NCI-H128 (cell line): Measurements from ENCODE around the gene OR6B3.
A peak's percentile ranks its signal among the peaks of the same experiment; 100 is the strongest.

Source experiments
- DNase-seq: peaks from one replicate; lab custom pipeline; 2025; ENCODE audit not compliant: unreplicated experiment; lab: John Stamatoyannopoulos, UW

Gene OR6B3

GRCh38 chr2:240053173-240054155 is at the start of gene OR6B3:
TSS of gene OR6B3 (minus strand) at chr2:240053521.
- no peak for DNase-seq

- DNase-seq = no peak
Observed at GRCh38 chr2:240098349-240098748, 45.0 kb upstream of the OR6B3 start.

DNA sequence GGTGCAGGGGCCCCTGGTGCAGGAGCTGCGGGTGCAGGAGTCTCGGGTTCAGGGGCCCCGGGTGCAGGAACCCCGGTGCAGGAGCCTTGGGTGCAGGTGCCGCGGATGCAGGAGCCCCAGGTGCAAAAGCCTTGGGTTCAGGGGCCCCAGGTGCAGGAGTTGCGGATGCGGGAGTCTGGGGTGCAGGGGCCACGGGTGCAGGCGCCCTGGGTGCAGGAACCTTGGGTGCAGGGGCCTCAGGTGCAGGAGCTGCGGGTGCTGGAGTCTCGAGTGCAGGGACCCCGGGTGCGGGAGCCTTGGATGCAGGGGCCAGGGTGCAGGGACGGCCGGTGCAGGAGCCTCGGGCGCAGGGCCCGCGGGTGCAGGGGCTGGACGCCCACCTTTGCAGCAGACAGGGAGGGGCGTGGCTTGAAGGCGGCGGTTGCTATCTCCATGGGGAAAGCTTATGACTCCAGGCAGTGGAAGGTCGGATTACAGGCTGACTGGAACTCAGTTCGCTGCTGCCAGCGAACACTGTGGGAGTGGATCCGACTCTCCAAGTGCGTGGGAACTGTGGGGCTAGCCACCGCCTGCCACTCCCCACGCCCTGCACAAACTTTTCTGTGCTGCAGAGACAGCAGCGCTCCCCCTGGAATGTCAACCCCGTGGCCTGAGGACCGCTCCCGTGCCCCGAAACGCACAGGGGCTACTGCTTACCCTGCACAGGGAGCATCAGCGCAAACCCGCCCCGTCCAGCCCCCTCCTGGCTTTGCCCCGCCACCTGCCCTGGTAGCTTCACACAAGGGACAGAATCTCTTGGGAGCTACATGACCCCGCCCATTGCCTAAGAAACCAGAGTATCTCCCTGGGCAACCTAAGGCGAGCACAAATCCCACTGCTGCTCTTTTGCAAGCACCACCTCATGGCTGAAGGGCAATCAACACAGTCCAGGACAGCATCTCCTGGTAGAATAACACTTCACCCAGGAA is 42.5 kb upstream of the OR6B3 start:
- no peak for DNase-seq

DNA sequence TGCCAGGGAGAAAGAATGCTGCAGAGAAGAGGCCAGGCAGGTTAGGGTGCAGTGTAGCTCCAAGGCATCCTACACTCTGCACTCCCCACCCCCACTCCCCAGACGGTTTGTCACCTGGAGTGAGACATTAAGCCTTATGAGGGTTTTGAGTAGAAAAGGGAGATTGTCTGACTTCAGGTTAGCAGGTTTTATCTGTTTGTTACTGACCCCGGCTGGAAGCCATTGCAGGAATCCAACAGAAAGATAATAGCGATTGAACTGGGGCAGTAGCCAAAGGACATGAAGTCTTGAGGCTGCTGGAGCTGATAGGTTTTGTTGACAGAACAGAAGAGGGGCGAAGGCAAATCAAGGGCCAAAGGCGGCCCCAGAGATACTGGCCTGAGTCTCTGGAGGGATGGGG is 36.0 kb upstream of the OR6B3 start:
- no peak for DNase-seq

DNA sequence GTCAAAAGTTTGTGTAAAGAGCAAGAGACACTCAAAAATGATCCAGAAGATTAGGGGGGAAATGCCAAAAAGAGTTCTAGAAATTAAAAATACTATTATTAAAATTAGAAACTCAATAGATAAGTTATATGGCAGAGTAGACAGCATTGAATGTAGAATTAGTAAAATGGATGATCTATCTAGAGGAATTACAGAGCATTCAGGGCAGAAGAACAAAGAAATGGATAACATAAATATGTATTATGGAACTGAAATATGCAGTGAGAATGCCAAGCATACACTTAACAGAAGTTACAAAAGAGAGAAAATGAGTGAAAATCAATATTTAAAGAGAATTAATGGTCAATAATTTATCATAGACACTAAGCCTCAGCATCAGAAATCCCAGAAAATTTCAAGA is 33.2 kb upstream of the OR6B3 start:
- no peak for DNase-seq

- no peak for DNase-seq
Observed at GRCh38 chr2:240078631-240079030, 25.3 kb upstream of the OR6B3 start.

GRCh38 chr2:240077442-240077841 is 24.1 kb upstream of the OR6B3 start:
- no peak for DNase-seq

DNA sequence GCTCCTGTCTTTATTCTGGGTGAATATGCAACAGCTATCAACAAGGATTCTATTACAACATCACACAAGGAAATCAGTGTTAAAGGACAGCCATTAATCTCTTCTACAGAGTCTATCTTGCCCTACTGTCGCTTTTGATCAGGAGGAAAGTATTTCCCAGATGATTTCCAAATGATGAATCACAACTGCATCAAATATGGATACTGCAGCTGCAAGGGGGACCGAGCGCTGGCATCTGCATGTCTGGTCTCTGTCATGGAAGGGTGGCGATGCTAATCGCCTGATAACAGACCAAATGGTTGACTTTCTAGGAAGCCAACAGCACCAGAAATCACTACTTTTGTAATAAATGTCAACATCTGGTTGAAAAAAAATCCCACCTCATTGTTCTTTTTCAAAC is 21.2 kb upstream of the OR6B3 start:
- no peak for DNase-seq

- no peak for DNase-seq
Observed at GRCh38 chr2:240070907-240071306, 17.6 kb upstream of the OR6B3 start.

- DNase-seq = no peak
Observed at GRCh38 chr2:240069829-240070228, 16.5 kb upstream of the OR6B3 start.

DNA sequence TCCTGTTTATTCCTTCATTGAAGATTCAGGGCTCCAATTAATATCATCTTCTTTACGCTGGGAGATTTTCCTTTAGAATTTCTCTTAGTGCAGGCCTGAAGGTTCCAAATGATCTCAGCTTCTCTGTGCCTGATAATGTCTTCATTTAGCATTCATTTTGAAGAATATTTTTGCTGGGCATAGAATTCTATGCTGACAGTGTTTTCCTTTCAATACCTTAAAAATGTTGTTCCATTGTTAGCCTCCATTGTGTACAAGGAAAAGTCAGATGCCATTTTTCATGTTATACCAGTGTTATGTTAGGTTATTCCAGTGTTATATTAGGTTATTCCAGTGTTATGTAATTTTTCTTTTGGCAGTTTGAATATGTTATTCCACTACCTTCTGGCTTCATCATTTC is 14.9 kb upstream of the OR6B3 start:
- DNase-seq = no peak

DNA sequence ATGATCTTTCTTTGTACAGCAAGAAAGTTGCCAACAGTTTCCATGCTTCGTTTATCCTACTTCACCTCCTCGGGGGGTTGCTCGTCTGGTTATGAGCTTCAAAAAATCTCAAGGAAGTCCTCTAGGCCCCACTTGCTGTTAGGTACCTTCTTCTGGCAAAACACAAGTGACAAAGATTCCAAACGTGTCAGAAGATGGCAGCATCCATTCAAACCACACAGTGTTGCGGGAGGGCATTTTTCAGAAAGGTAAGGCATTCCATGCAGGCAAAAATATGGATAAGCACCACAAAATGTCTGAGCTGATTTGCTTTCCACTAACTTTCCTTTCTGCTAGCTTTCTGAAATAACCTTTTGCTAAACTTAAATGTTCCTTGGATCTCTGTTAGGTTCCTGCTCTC is 13.2 kb upstream of the OR6B3 start:
- no peak for DNase-seq

DNA sequence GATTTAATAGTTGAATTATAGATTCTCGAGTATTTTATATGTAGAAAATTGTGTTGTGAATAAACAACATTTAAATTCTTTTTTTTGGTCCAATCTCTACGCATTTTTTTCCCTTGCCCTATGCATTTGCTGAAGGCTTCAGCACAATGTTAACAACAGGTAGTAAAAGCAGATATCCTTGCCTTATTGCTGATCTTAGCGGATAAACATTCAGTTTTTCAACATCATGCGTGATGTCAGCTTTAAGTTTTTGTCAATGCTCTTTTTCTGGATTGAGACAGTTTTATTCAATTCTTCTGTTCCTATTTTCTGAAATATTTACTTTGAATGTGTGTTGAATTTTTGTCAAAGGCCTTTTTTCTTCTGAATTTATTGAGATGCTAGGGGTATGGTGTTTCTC is 11.6 kb upstream of the OR6B3 start:
- no peak for DNase-seq

DNA sequence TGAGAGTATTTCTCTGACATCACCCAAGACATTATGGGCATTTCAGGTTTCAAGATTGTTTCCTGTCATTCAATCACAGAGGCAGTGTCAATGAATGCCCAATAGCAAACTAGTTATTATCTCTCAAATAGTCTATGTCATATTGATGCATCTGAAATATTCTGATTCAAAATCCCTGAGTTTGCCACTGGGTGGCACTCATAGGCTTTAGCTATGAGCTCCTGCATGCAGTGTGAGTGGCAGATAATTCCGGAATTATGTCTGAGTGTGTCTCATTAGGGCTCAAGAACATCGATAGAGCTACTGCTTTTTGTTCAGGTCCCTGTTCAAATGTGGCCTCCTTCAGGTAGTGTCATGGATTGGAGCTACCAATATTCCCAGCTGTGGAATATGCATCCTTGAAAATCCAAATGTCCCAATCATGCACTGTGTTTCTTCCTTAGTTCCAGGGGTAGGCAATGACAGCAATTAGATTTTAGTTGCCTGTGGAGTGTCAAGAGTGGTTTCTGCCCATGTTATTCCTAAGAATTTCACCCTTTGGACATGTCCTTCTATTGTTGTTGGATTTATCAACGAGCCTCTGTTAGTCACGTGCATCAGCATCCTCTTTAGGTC is 7.8 kb upstream of the OR6B3 start:
- DNase-seq = peak; percentile 30

GRCh38 chr2:240056678-240057077 is 3.4 kb upstream of the OR6B3 start:
- DNase-seq = no peak

DNA sequence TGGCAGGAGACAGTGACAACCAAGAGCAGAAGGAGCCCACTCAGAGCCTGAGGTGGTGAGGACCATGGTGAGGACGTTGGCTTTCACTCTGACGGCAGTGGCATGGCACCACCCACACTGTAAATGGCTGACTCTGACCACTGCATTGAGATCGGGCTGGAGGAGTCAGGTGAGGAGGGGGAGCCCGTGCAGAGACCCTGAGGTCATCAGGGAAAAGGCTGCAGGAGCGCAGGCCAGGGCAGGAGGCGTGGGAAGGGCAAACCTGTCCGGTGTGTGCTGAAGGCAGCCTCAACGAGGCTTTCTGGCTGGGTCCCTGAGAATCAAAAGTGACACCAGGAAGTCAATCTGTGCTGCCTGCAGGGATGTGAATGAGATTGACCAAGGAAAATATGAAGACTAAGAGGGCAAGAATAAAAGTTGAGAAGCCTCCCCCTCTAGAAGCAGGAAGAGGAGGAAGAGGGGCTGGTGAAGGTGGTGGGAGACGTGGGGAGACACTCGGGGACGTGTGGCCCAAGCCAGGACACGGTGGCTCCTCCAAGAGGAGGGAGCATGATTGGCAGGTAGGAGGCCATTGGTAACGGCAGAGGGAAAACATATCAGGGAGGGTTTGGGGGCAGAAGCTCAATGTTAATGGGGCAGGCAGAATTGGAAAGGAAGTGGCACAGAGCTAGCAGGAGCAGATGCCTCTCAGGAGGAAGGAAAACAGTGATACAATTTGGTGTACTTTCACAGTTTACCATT is 2.0 kb upstream of the OR6B3 start:
- DNase-seq = no peak

DNA sequence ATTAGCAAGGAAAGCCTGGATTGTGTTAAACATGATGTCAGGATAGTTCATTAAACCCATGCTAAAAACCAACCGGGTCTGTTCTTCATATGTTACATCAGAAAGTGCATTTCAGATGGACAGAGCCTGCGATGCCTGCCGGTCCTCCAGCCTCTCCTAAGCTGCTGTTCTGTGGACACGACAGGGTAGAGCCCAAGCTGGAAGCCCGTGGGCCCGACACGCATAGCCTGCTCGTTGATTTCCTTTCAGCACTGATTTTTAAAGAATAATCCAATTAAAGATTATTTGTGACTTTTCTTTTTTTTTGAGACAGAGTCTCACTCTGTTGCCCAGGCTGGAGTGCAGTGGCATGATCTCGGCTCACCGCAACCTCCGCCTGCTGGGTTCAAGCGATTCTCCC is 797 bp downstream of the OR6B3 start:
- no peak for DNase-seq

GRCh38 chr2:240051697-240052096 is 1.6 kb downstream of the OR6B3 start:
- DNase-seq = no peak

- DNase-seq = no peak
Observed at GRCh38 chr2:240050278-240050677, 3.0 kb downstream of the OR6B3 start.

- no peak for DNase-seq
Observed at GRCh38 chr2:240048237-240048636, 5.1 kb downstream of the OR6B3 start.

GRCh38 chr2:240045098-240045497 is 8.2 kb downstream of the OR6B3 start:
- no peak for DNase-seq
